Coronary artery (tissue), 2 donors: ENCODE measurements around the gene UBC.
"Not testable (repeated sequence)": the region's sequence is repeated elsewhere in the genome, so short reads cannot be mapped to it uniquely, and the experiment has no call there.

Experiments used
- DNase-seq: peaks from one replicate; pipeline ENCODE4 v3.0.0-alpha.2; 2017; ENCODE audit warnings: low spot score
- H3K27ac ChIP-seq, 2 donors: fragments of 200-600 bp; sonication (generic); one replicate each; pipeline ENCODE4 v1.5.1; 2016 to 2019
- H3K4me3 ChIP-seq: fragments of 200-600 bp; sonication (generic); 2 replicates; pipeline ENCODE4 v1.5.1; 2016; ENCODE audit warnings: mild to moderate bottlenecking, moderate library complexity
- CTCF ChIP-seq: fragments of 200-600 bp; sonication (generic); IDR thresholded peaks from one replicate; pipeline ENCODE4 v1.5.1; 2019; ENCODE audit warnings: antibody characterized with exemption

The UBC gene

GRCh38 chr12:124904306-124905098, 9.9 kb downstream of the UBC start:
- H3K4me3 ChIP-seq = peak overlapping the region; percentile 46
- TF ChIP-seq CTCF = no peak
- H3K27ac ChIP-seq = peak overlapping the region; percentile 50 to 81
- peak; percentile 93 for DNase-seq

GRCh38 chr12:124902916-124903315, 11.5 kb downstream of the UBC start:
- TF ChIP-seq CTCF = no peak
- Histone ChIP-seq H3K4me3 (no peak overlapping the region), H3K27ac (no peak overlapping the region)
- DNase-seq = no peak

- Histone ChIP-seq H3K27ac (no peak overlapping the region), H3K4me3 (no peak overlapping the region)
- TF ChIP-seq CTCF = no peak
- DNase-seq = no peak
Measured at GRCh38 chr12:124901003-124901402, 13.4 kb downstream of the UBC start.

GRCh38 chr12:124900345-124900795, 14.1 kb downstream of the UBC start:
- not testable (repeated sequence) for DNase-seq, H3K4me3 ChIP-seq, H3K27ac ChIP-seq

GRCh38 chr12:124898923-124899294, 15.5 kb downstream of the UBC start:
- TF ChIP-seq CTCF = no peak
- Histone ChIP-seq H3K27ac (no peak overlapping the region), H3K4me3 (no peak overlapping the region)
- DNase-seq = no peak

- TF ChIP-seq CTCF = peak; percentile 24
- H3K4me3 ChIP-seq = no peak overlapping the region
- H3K27ac ChIP-seq = no peak overlapping the region
- no peak for DNase-seq
Measured at GRCh38 chr12:124898200-124898922, 16.1 kb downstream of the UBC start.

- Histone ChIP-seq H3K27ac (no peak overlapping the region), H3K4me3 (no peak overlapping the region)
- DNase-seq = no peak
- TF ChIP-seq CTCF = no peak
Measured at GRCh38 chr12:124896461-124896860, 18.0 kb downstream of the UBC start.
